HG03460 (cell line): ENCODE results near the gene FAM229B.
"Not testable (repeated sequence)": the region's sequence is repeated elsewhere in the genome, so short reads cannot be mapped to it uniquely, and the experiment has no call there.

Experiments
- ATAC-seq: cut with Tn5 transposase; IDR thresholded peaks from one replicate; pipeline ENCODE4 v1.9.1; 2021; ENCODE audit not compliant: unreplicated experiment

The FAM229B gene

GRCh38 chr6:112062966-112063365 is 24.4 kb upstream of the FAM229B start:
- ATAC-seq: no peak

- ATAC-seq: no peak
Measured at GRCh38 chr6:112065426-112065986, 21.9 kb upstream of the FAM229B start.

GRCh38 chr6:112066606-112067005 is 20.8 kb upstream of the FAM229B start:
- no peak for ATAC-seq

GRCh38 chr6:112081569-112081968 is 5.8 kb upstream of the FAM229B start:
- ATAC-seq: no peak

- no peak for ATAC-seq
Measured at GRCh38 chr6:112085286-112086065, 1.9 kb upstream of the FAM229B start.

- peak; percentile 32 for ATAC-seq
Measured at GRCh38 chr6:112086744-112087135, 651 bp upstream of the FAM229B start.

GRCh38 chr6:112087916-112088315 is 525 bp downstream of the FAM229B start:
- ATAC-seq: no peak

GRCh38 chr6:112096901-112097300 is 9.5 kb downstream of the FAM229B start:
- ATAC-seq: no peak

- no peak for ATAC-seq
Measured at GRCh38 chr6:112100561-112100960, 13.2 kb downstream of the FAM229B start.

- ATAC-seq: not testable (repeated sequence)
Measured at GRCh38 chr6:112106026-112106425, 18.6 kb downstream of the FAM229B start.

- no peak for ATAC-seq
Measured at GRCh38 chr6:112106562-112106961, 19.2 kb downstream of the FAM229B start.

- no peak for ATAC-seq
Measured at GRCh38 chr6:112109262-112109661, 21.9 kb downstream of the FAM229B start.

GRCh38 chr6:112113431-112113830 is 26.0 kb downstream of the FAM229B start:
- no peak for ATAC-seq

GRCh38 chr6:112113918-112114317 is 26.5 kb downstream of the FAM229B start:
- no peak for ATAC-seq

- no peak for ATAC-seq
Measured at GRCh38 chr6:112114577-112115223, 27.3 kb downstream of the FAM229B start.

GRCh38 chr6:112116221-112116620 is 28.8 kb downstream of the FAM229B start:
- no peak for ATAC-seq

GRCh38 chr6:112117554-112117953 is 30.2 kb downstream of the FAM229B start:
- no peak for ATAC-seq

- no peak for ATAC-seq
Measured at GRCh38 chr6:112118034-112118433, 30.6 kb downstream of the FAM229B start.

- no peak for ATAC-seq
Measured at GRCh38 chr6:112122756-112123155, 35.4 kb downstream of the FAM229B start.

- ATAC-seq: no peak
Measured at GRCh38 chr6:112123982-112124381, 36.6 kb downstream of the FAM229B start.

GRCh38 chr6:112128208-112128607 is 40.8 kb downstream of the FAM229B start:
- no peak for ATAC-seq

- no peak for ATAC-seq
Measured at GRCh38 chr6:112130878-112131277, 43.5 kb downstream of the FAM229B start.
